Liver (tissue), 9 donors: ENCODE data around the gene RBM33. TPM values are rescaled to one million over a fixed set of nuclear protein-coding genes. Genes with fewer than 3 reads are reported as not detected.

Experiments
- DNase-seq: peaks from one replicate; pipeline ENCODE4 v3.0.0-alpha.2; 2017; ENCODE audit warnings: low spot score
- H3K27ac ChIP-seq, 2 donors: one replicate each; pipeline ENCODE4 v1.7.0; 2013; ENCODE audit warnings: inconsistent platforms in 2 of 2, low read length in 2 of 2, control low read depth in 1 of 2, low read depth in 1 of 2, mild to moderate bottlenecking in 1 of 2
- H3K27me3 ChIP-seq, 4 donors: one replicate each; pipeline versions ENCODE4 v1.6.1 to v1.7.0; 2013; ENCODE audit warnings: low read length in 3 of 4, inconsistent platforms in 1 of 4, mild to moderate bottlenecking in 1 of 4, moderate library complexity in 1 of 4; ENCODE audit not compliant: control insufficient read depth in 4 of 4, insufficient read depth in 4 of 4
- H3K36me3 ChIP-seq, 4 donors: one replicate each; pipeline versions ENCODE4 v1.6.1 to v1.7.0; 2013; ENCODE audit warnings: low read length in 3 of 4, mild to moderate bottlenecking in 3 of 4, low read depth in 1 of 4, moderate library complexity in 1 of 4; ENCODE audit not compliant: control insufficient read depth in 4 of 4, insufficient read depth in 3 of 4
- H3K4me1 ChIP-seq, 4 donors: one replicate each; pipeline versions ENCODE4 v1.6.1 to v1.7.0; 2013; ENCODE audit warnings: low read length in 3 of 4, mild to moderate bottlenecking in 3 of 4, moderate library complexity in 1 of 4; ENCODE audit not compliant: control insufficient read depth in 4 of 4, insufficient read depth in 4 of 4
- H3K4me3 ChIP-seq, 3 donors: one replicate each; pipeline versions ENCODE4 v1.6.1 to v1.7.0; 2013; ENCODE audit warnings: low read length in 3 of 3, control low read depth in 1 of 3, low read depth in 1 of 3, mild to moderate bottlenecking in 1 of 3
- H3K9ac ChIP-seq, 2 donors: one replicate each; pipeline ENCODE4 v1.7.0; 2013; ENCODE audit warnings: low read length in 2 of 2, mild to moderate bottlenecking in 2 of 2, moderate library complexity in 2 of 2, control low read depth in 1 of 2, low read depth in 1 of 2
- H3K9me3 ChIP-seq, 4 donors: one replicate each; pipeline versions ENCODE4 v1.6.1 to v1.7.0; 2013; ENCODE audit warnings: low read length in 3 of 4; ENCODE audit not compliant: control insufficient read depth in 4 of 4
- EGR1 ChIP-seq, 2 donors: IDR thresholded peaks; 2 replicates each; pipeline ENCODE4 v1.6.1; 2016 to 2018; ENCODE audit warnings: antibody characterized with exemption in 2 of 2, low read depth in 2 of 2
- FOXA1 ChIP-seq: IDR thresholded peaks from 2 replicates; pipeline ENCODE4 v1.6.1; 2016; ENCODE audit warnings: antibody characterized with exemption
- FOXA2 ChIP-seq: IDR thresholded peaks from 2 replicates; pipeline ENCODE4 v1.6.1; 2016; ENCODE audit warnings: antibody characterized with exemption
- GABPA ChIP-seq, 2 donors: IDR thresholded peaks in 1 of 2; conservative IDR thresholded peaks in 1 of 2; 2 replicates each; pipeline ENCODE4 v1.6.1; 2016; ENCODE audit warnings: antibody characterized with exemption in 2 of 2, mild to moderate bottlenecking in 1 of 2, moderate library complexity in 1 of 2
- HNF4A ChIP-seq, 2 donors: conservative IDR thresholded peaks; 2 replicates each; pipeline ENCODE4 v1.6.1; 2016; ENCODE audit warnings: antibody characterized with exemption in 2 of 2, mild to moderate bottlenecking in 2 of 2
- HNF4G ChIP-seq: IDR thresholded peaks from 2 replicates; pipeline ENCODE4 v1.6.1; 2016; ENCODE audit warnings: antibody characterized with exemption
- JUND ChIP-seq, 2 donors: IDR thresholded peaks; 2 replicates each; pipeline ENCODE4 v1.6.1; 2016; ENCODE audit warnings: antibody characterized with exemption in 2 of 2
- NR2F2 ChIP-seq: IDR thresholded peaks from 2 replicates; pipeline ENCODE4 v1.6.1; 2016; ENCODE audit warnings: antibody characterized with exemption
- RAD21 ChIP-seq, 2 donors: IDR thresholded peaks; 2 replicates each; pipeline ENCODE4 v1.6.1; 2016; ENCODE audit warnings: antibody characterized with exemption in 2 of 2, mild to moderate bottlenecking in 2 of 2
- RXRA ChIP-seq, 2 donors: IDR thresholded peaks; 2 replicates each; pipeline ENCODE4 v1.6.1; 2017 to 2018; ENCODE audit warnings: antibody characterized with exemption in 2 of 2, mild to moderate bottlenecking in 1 of 2
- SP1 ChIP-seq: IDR thresholded peaks from 2 replicates; pipeline ENCODE4 v1.6.1; 2018; ENCODE audit warnings: antibody characterized with exemption, mild to moderate bottlenecking
- TAF1 ChIP-seq: conservative IDR thresholded peaks from 2 replicates; pipeline ENCODE4 v1.6.1; 2016; ENCODE audit warnings: antibody characterized with exemption, mild to moderate bottlenecking
- YY1 ChIP-seq: IDR thresholded peaks from 2 replicates; pipeline ENCODE4 v1.6.1; 2016; ENCODE audit warnings: antibody characterized with exemption, mild to moderate bottlenecking
- ZBTB33 ChIP-seq: IDR thresholded peaks from 2 replicates; pipeline ENCODE4 v1.6.1; 2016; ENCODE audit warnings: antibody characterized with exemption
- WGBS: extraction: QIAGEN DNeasy Blood & Tissue Kit; methylation state at CpG from one replicate; pipeline ENCODE4 v1.1.7; 2013; 5-methylcytosine and 5-hydroxymethylcytosine counted together
- polyA plus RNA-seq, 2 donors: library from polyadenylated mRNA; stranded (reverse) in 1 of 2; unstranded in 1 of 2; fragments of 200-250 nt in 1 of 2; fragments of >200 nt in 1 of 2; fragmentation: Nextera tagmentation in 1 of 2; extraction: Ambion mirVana in 1 of 2; gene quantifications; one replicate each; pipeline versions ENCODE4 v1.2.1 to v1.2.3, GENCODE V29; 2013 to 2015
- total RNA-seq, 2 donors: library from RNA; depleted of rRNA; stranded (reverse); fragments of >200 nt; gene quantifications; one replicate each; pipeline ENCODE4 v1.2.3, GENCODE V29; 2014
- TF ChIP-seq, protein P1 (sequence below): IDR thresholded peaks from 2 replicates; pipeline ENCODE4 v1.6.1; 2016; ENCODE audit warnings: antibody characterized with exemption
- TF ChIP-seq, protein P2 (sequence below): IDR thresholded peaks from 2 replicates; pipeline ENCODE4 v1.6.1; 2016; ENCODE audit warnings: antibody characterized with exemption
- TF ChIP-seq, protein P3 (sequence below): fragments of 150-350 bp; IDR thresholded peaks from 2 replicates; pipeline ENCODE4 v1.5.1; 2017; ENCODE audit warnings: improper control_type of control experiment, low read depth, low read length; ENCODE audit not compliant: missing input control
- TF ChIP-seq, protein P4 (sequence below): IDR thresholded peaks from 2 replicates; pipeline ENCODE4 v1.6.1; 2016; ENCODE audit warnings: antibody characterized with exemption, mild to moderate bottlenecking
- donor health status: healthy.
- donor health status: healthy.
- donor health status: healthy.
- donor health status: healthy.
- donor health status: healthy.

RBM33 gene
- total and polyA plus RNA-seq, 4 donors = 7.8 to 48.9 (median 28.2) TPM

DNA sequence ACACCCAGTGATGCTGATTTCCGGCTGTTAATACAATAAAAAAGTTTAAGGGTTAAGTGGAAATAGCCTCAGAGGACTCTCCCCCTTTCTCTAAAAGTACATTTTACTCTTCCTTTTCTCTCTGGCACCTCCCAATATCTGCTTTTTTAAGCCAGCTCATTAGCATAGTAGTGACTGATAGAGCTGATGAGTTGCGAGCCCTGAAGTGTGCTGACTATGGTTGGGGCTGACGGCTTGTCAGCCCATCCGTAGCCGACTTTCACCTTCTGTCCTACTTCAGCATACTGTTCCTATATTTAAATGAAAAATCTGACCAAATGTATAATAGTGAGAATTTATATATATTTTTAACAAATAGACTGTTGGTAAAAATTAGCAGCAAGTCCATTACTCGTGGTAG is 87.8 kb downstream of the RBM33 start:
- 96% methylated on average over 6 of the region's 6 CpGs for WGBS
- TF ChIP-seq SP1 (no peak), HNF4G (no peak), HNF4A (conservative IDR thresholded peaks at IDR 0.05) (no peak), YY1 (no peak)
- Histone ChIP-seq H3K9ac (no peak overlapping the region), H3K4me1 (peaks cover 4 to 29% (median 12%) of the 10 kb centered on the region in 4 donors), H3K27me3 (no peaks in the 10 kb centered on the region), H3K36me3 (peaks cover 0 to 13% (median 5%) of the 10 kb centered on the region in 4 donors), H3K27ac (no peak overlapping the region), H3K9me3 (no peaks in the 10 kb centered on the region), H3K4me3 (no peak overlapping the region)
- DNase-seq = no peak

DNA sequence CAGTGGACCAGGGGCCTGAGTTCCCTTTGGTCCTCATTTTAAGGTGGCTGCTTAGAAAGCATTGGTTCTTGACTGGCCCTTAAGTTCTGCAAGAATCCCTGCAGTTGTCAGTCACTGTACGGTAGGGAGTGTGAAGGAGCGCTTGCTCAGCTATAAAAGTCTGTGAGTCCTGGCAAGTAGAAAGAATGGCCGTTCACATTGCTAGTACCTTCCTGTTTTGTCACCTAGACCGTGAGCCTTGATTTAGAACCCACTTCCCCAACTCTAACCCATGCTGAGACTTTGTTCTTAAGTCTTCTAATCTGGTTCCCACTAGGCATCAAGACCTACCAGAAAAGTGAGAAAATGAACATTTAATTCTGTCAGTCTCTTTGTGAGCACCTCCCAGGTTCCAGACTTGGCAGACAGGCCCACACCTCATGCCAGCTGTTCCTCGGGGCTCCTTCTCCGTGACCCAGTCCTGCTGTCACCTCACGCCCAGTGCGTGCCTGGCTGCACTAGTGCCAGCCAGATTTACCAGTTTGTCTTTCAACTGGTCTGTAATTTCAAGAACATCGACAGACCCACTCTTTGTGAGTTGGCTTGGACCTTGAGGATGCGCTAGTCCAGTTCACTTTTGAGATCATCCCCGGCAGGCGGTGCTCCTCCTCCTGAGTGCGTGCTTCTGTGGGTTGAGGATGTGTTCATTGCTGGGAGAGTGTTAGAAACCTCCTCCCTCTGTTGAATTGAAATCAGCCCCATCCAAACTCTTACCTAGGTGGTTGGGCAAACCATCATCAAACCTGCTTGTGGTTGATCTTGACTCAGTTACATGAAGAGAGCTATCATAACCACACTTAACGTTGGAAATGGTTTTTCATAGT is 89.4 kb downstream of the RBM33 start:
- 75% methylated on average over 14 of the region's 14 CpGs for WGBS

More for the DNA sequence above, 89.4 kb downstream of the RBM33 start:
- no peak for TF ChIP-seq GABPA (IDR thresholded peaks at IDR 0.05 in 1 of 2, conservative IDR thresholded peaks at IDR 0.05 in 1 of 2)
- TF ChIP-seq FOXA1 = no peak
- TF ChIP-seq HNF4G = no peak
- no peak for TF ChIP-seq TAF1
- TF ChIP-seq, protein P1, sequence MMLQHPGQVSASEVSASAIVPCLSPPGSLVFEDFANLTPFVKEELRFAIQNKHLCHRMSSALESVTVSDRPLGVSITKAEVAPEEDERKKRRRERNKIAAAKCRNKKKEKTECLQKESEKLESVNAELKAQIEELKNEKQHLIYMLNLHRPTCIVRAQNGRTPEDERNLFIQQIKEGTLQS = no peak
- TF ChIP-seq, protein P2, sequence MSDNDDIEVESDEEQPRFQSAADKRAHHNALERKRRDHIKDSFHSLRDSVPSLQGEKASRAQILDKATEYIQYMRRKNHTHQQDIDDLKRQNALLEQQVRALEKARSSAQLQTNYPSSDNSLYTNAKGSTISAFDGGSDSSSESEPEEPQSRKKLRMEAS = no peak
- TF ChIP-seq JUND (IDR thresholded peaks at IDR 0.05) = no peak
- no peak for TF ChIP-seq RAD21 (IDR thresholded peaks at IDR 0.05)
- TF ChIP-seq, protein P3, sequence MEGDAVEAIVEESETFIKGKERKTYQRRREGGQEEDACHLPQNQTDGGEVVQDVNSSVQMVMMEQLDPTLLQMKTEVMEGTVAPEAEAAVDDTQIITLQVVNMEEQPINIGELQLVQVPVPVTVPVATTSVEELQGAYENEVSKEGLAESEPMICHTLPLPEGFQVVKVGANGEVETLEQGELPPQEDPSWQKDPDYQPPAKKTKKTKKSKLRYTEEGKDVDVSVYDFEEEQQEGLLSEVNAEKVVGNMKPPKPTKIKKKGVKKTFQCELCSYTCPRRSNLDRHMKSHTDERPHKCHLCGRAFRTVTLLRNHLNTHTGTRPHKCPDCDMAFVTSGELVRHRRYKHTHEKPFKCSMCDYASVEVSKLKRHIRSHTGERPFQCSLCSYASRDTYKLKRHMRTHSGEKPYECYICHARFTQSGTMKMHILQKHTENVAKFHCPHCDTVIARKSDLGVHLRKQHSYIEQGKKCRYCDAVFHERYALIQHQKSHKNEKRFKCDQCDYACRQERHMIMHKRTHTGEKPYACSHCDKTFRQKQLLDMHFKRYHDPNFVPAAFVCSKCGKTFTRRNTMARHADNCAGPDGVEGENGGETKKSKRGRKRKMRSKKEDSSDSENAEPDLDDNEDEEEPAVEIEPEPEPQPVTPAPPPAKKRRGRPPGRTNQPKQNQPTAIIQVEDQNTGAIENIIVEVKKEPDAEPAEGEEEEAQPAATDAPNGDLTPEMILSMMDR = no peak
- TF ChIP-seq YY1 = no peak
- TF ChIP-seq SP1 = no peak
- TF ChIP-seq EGR1 (IDR thresholded peaks at IDR 0.05; ENCODE audit: low read depth in 2 of 2) = no peak
- TF ChIP-seq, protein P4, sequence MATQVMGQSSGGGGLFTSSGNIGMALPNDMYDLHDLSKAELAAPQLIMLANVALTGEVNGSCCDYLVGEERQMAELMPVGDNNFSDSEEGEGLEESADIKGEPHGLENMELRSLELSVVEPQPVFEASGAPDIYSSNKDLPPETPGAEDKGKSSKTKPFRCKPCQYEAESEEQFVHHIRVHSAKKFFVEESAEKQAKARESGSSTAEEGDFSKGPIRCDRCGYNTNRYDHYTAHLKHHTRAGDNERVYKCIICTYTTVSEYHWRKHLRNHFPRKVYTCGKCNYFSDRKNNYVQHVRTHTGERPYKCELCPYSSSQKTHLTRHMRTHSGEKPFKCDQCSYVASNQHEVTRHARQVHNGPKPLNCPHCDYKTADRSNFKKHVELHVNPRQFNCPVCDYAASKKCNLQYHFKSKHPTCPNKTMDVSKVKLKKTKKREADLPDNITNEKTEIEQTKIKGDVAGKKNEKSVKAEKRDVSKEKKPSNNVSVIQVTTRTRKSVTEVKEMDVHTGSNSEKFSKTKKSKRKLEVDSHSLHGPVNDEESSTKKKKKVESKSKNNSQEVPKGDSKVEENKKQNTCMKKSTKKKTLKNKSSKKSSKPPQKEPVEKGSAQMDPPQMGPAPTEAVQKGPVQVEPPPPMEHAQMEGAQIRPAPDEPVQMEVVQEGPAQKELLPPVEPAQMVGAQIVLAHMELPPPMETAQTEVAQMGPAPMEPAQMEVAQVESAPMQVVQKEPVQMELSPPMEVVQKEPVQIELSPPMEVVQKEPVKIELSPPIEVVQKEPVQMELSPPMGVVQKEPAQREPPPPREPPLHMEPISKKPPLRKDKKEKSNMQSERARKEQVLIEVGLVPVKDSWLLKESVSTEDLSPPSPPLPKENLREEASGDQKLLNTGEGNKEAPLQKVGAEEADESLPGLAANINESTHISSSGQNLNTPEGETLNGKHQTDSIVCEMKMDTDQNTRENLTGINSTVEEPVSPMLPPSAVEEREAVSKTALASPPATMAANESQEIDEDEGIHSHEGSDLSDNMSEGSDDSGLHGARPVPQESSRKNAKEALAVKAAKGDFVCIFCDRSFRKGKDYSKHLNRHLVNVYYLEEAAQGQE = no peak
- no peak for TF ChIP-seq HNF4A (conservative IDR thresholded peaks at IDR 0.05)
- TF ChIP-seq RXRA (IDR thresholded peaks at IDR 0.05) = no peak
- no peak for TF ChIP-seq ZBTB33
- no peak for TF ChIP-seq NR2F2
- no peak for TF ChIP-seq FOXA2
- H3K36me3 ChIP-seq = peaks cover 5 to 21% (median 9%) of the 10 kb centered on the region in 4 donors
- H3K27me3 ChIP-seq = no peaks in the 10 kb centered on the region
- H3K9ac ChIP-seq = no peak overlapping the region
- H3K9me3 ChIP-seq = no peaks in the 10 kb centered on the region
- no peak overlapping the region for H3K27ac ChIP-seq
- no peak for DNase-seq
- peaks cover 0 to 20% (median 10%) of the 10 kb centered on the region in 4 donors for H3K4me1 ChIP-seq
- H3K4me3 ChIP-seq = no peak overlapping the region
